Measurements from ENCODE around the gene NPSR1.
A peak's percentile ranks its signal among the peaks of the same experiment; 100 is the strongest.

DNA sequence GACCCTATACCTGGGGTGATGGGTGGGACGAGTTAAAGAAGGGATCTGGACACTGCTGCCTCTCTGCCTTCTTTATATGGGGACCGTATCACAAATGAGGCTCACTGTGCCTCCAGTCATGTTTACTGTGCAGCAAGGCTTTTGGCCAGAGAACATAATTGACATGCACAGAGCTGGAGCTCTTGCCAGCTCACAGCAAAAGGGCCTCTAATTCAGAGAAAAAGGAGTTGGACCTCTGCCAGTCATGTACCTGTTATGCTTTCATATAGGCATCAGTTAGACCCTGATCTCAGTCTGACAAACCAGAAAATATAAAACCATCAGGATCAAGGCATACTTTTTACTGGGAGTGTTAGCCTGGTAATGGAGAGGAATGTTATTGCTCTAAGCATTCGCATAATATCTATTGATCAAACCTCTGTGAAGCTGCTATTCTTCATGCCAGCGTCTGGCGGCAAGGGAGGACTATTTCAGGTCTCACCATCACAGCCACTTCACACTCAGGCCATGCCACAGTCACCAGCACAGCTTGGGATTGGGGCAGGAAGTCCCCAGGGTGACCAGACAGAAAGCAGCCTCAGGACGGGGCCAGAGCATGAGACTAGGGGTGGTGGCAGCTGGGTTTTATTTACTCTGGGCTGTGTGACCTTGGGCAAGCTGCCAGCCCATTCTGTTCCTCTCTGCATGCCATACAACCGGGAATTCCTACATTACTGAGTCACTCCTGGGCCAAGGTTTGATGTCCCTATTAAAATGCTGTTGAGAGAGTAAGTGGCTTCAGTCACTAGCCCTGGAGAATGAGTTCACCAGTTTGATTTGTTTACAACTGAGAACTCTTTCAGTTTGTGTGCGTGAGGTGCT, 90.1 kb downstream of the NPSR1 start:
- TF ChIP-seq, protein P1, sequence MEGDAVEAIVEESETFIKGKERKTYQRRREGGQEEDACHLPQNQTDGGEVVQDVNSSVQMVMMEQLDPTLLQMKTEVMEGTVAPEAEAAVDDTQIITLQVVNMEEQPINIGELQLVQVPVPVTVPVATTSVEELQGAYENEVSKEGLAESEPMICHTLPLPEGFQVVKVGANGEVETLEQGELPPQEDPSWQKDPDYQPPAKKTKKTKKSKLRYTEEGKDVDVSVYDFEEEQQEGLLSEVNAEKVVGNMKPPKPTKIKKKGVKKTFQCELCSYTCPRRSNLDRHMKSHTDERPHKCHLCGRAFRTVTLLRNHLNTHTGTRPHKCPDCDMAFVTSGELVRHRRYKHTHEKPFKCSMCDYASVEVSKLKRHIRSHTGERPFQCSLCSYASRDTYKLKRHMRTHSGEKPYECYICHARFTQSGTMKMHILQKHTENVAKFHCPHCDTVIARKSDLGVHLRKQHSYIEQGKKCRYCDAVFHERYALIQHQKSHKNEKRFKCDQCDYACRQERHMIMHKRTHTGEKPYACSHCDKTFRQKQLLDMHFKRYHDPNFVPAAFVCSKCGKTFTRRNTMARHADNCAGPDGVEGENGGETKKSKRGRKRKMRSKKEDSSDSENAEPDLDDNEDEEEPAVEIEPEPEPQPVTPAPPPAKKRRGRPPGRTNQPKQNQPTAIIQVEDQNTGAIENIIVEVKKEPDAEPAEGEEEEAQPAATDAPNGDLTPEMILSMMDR (IDR thresholded peaks at IDR 0.05): peak in 2 of 12 donors; percentile 6 to 12
- no peak for TF ChIP-seq POLR2A (IDR thresholded peaks at IDR 0.05)

Data from heart left ventricle (tissue), 13 donors.